ENCODE measurements around the gene RETREG2. TPM values are rescaled to one million over a fixed set of nuclear protein-coding genes. Genes with fewer than 3 reads are reported as not detected.

Gene RETREG2
- 35.0 and 38.2 TPM in 2 replicates for polyA plus RNA-seq (2013)

GRCh38 chr2:219177552-219178376, at the start of gene RETREG2:
RETREG2 (plus strand) TSS chr2:219178275; CDS start chr2:219178353, 78 bp downstream.
- Histone ChIP-seq H3K23ac (ENCODE audit: low read length) (no peak within 1 kb of the TSS), H3K36me3 (ENCODE audit: control insufficient read depth in 1 of 2, insufficient read depth in 2 of 2, low read length in 2 of 2) (peaks cover 42 to 45% of the 10 kb centered on the region in 2 experiments), H3K14ac (ENCODE audit: low read length) (peak within 1 kb of the TSS; percentile 96), H4K12ac (ENCODE audit: low read depth, low read length) (peak within 1 kb of the TSS; percentile 84), H4K8ac (ENCODE audit: low read depth, low read length) (peak within 1 kb of the TSS; percentile 98), H3K4ac (ENCODE audit: low read depth, low read length) (peak within 1 kb of the TSS; percentile 76), H2BK12ac (ENCODE audit: low read length) (no peak within 1 kb of the TSS), H3K4me2 (ENCODE audit: low read length) (peak within 1 kb of the TSS; percentile 99), H3K79me2 (ENCODE audit: control insufficient read depth, insufficient read depth, low read length, poor library complexity) (peaks cover 7% of the 10 kb centered on the region), H3K9me3 (ENCODE audit: insufficient read depth, low read depth, low read length) (no peaks in the 10 kb centered on the region), H3K4me1 (ENCODE audit: control insufficient read depth in 1 of 2, insufficient read depth in 2 of 2, low read length in 2 of 2) (peaks cover 3 to 9% of the 10 kb centered on the region in 2 experiments), H2AK5ac (ENCODE audit: low read length) (peak within 1 kb of the TSS; percentile 50), H3K79me1 (ENCODE audit: low read length) (peaks cover 17% of the 10 kb centered on the region), H2BK5ac (ENCODE audit: low read depth, low read length, poor library complexity) (peak within 1 kb of the TSS; percentile 93), H3K27me3 (ENCODE audit: insufficient read depth, low read length) (no peaks in the 10 kb centered on the region), H2AFZ (ENCODE audit: insufficient read depth, low read length, poor library complexity) (peak within 1 kb of the TSS; percentile 89), H3K27ac (ENCODE audit: low read depth, low read length) (peak within 1 kb of the TSS; percentile 95), H3K9ac (ENCODE audit: low read length) (peak within 1 kb of the TSS; percentile 89), H4K91ac (ENCODE audit: low read depth, low read length) (peak within 1 kb of the TSS; percentile 91), H3K4me3 (ENCODE audit: low read depth, low read length) (peak within 1 kb of the TSS; percentile 99), H2BK120ac (ENCODE audit: insufficient read depth, low read length, poor library complexity) (peak within 1 kb of the TSS; percentile 80), H3K18ac (ENCODE audit: low read length) (peak within 1 kb of the TSS; percentile 92)
- DNase-seq = peak; percentile 85 to 88
- whole genome bisulfite sequencing (ENCODE audit: extremely low coverage, insufficient coverage, insufficient read length) = no CpG with 5 or more reads among the region's 67 CpGs

- Histone ChIP-seq H3K9ac (ENCODE audit: low read length) (no peak overlapping the region), H3K4me3 (ENCODE audit: low read depth, low read length) (no peak overlapping the region), H3K18ac (ENCODE audit: low read length) (no peak overlapping the region), H4K8ac (ENCODE audit: low read depth, low read length) (no peak overlapping the region), H3K79me1 (ENCODE audit: low read length) (no peaks in the 10 kb centered on the region), H3K4me1 (ENCODE audit: control insufficient read depth in 1 of 2, insufficient read depth in 2 of 2, low read length in 2 of 2) (peaks cover 2 to 6% of the 10 kb centered on the region in 2 experiments), H2AK5ac (ENCODE audit: low read length) (no peak overlapping the region), H2BK5ac (ENCODE audit: low read depth, low read length, poor library complexity) (no peak overlapping the region), H3K14ac (ENCODE audit: low read length) (no peak overlapping the region), H3K36me3 (ENCODE audit: control insufficient read depth in 1 of 2, insufficient read depth in 2 of 2, low read length in 2 of 2) (no peaks in the 10 kb centered on the region), H4K12ac (ENCODE audit: low read depth, low read length) (no peak overlapping the region), H3K4me2 (ENCODE audit: low read length) (no peak overlapping the region), H3K27me3 (ENCODE audit: insufficient read depth, low read length) (no peaks in the 10 kb centered on the region), H4K91ac (ENCODE audit: low read depth, low read length) (no peak overlapping the region), H3K23ac (ENCODE audit: low read length) (no peak overlapping the region), H2BK12ac (ENCODE audit: low read length) (no peak overlapping the region), H2AFZ (ENCODE audit: insufficient read depth, low read length, poor library complexity) (no peak overlapping the region), H2BK120ac (ENCODE audit: insufficient read depth, low read length, poor library complexity) (no peak overlapping the region), H3K9me3 (ENCODE audit: insufficient read depth, low read depth, low read length) (no peaks in the 10 kb centered on the region), H3K79me2 (ENCODE audit: control insufficient read depth, insufficient read depth, low read length, poor library complexity) (no peaks in the 10 kb centered on the region), H3K4ac (ENCODE audit: low read depth, low read length) (no peak overlapping the region), H3K27ac (ENCODE audit: low read depth, low read length) (no peak overlapping the region)
- DNase-seq = no peak
- no CpG with 5 or more reads among the region's 7 CpGs for WGBS (ENCODE audit: extremely low coverage, insufficient coverage, insufficient read length)
Measured at GRCh38 chr2:219128396-219128795, 49.7 kb upstream of the RETREG2 start.

GRCh38 chr2:219129589-219129988, 48.5 kb upstream of the RETREG2 start:
- Histone ChIP-seq H3K79me2 (ENCODE audit: control insufficient read depth, insufficient read depth, low read length, poor library complexity) (no peaks in the 10 kb centered on the region), H2AFZ (ENCODE audit: insufficient read depth, low read length, poor library complexity) (no peak overlapping the region), H3K9me3 (ENCODE audit: insufficient read depth, low read depth, low read length) (no peaks in the 10 kb centered on the region), H2AK5ac (ENCODE audit: low read length) (no peak overlapping the region), H2BK120ac (ENCODE audit: insufficient read depth, low read length, poor library complexity) (no peak overlapping the region), H3K4me3 (ENCODE audit: low read depth, low read length) (no peak overlapping the region), H3K79me1 (ENCODE audit: low read length) (no peaks in the 10 kb centered on the region), H3K9ac (ENCODE audit: low read length) (no peak overlapping the region), H3K23ac (ENCODE audit: low read length) (no peak overlapping the region), H3K4ac (ENCODE audit: low read depth, low read length) (no peak overlapping the region), H4K91ac (ENCODE audit: low read depth, low read length) (no peak overlapping the region), H2BK12ac (ENCODE audit: low read length) (no peak overlapping the region), H4K8ac (ENCODE audit: low read depth, low read length) (no peak overlapping the region), H3K27me3 (ENCODE audit: insufficient read depth, low read length) (no peaks in the 10 kb centered on the region), H2BK5ac (ENCODE audit: low read depth, low read length, poor library complexity) (no peak overlapping the region), H4K12ac (ENCODE audit: low read depth, low read length) (no peak overlapping the region), H3K4me1 (ENCODE audit: control insufficient read depth in 1 of 2, insufficient read depth in 2 of 2, low read length in 2 of 2) (peaks cover 2 to 6% of the 10 kb centered on the region in 2 experiments), H3K36me3 (ENCODE audit: control insufficient read depth in 1 of 2, insufficient read depth in 2 of 2, low read length in 2 of 2) (no peaks in the 10 kb centered on the region), H3K4me2 (ENCODE audit: low read length) (no peak overlapping the region), H3K14ac (ENCODE audit: low read length) (no peak overlapping the region), H3K18ac (ENCODE audit: low read length) (no peak overlapping the region), H3K27ac (ENCODE audit: low read depth, low read length) (no peak overlapping the region)
- no CpG with 5 or more reads among the region's 16 CpGs for WGBS (ENCODE audit: extremely low coverage, insufficient coverage, insufficient read length)
- DNase-seq = no peak

- Histone ChIP-seq H3K79me2 (ENCODE audit: control insufficient read depth, insufficient read depth, low read length, poor library complexity) (no peaks in the 10 kb centered on the region), H3K36me3 (ENCODE audit: control insufficient read depth in 1 of 2, insufficient read depth in 2 of 2, low read length in 2 of 2) (no peaks in the 10 kb centered on the region), H2BK120ac (ENCODE audit: insufficient read depth, low read length, poor library complexity) (no peak overlapping the region), H3K4ac (ENCODE audit: low read depth, low read length) (no peak overlapping the region), H4K91ac (ENCODE audit: low read depth, low read length) (no peak overlapping the region), H3K4me3 (ENCODE audit: low read depth, low read length) (no peak overlapping the region), H2BK12ac (ENCODE audit: low read length) (no peak overlapping the region), H3K79me1 (ENCODE audit: low read length) (no peaks in the 10 kb centered on the region), H4K12ac (ENCODE audit: low read depth, low read length) (no peak overlapping the region), H2AK5ac (ENCODE audit: low read length) (no peak overlapping the region), H4K8ac (ENCODE audit: low read depth, low read length) (no peak overlapping the region), H3K9me3 (ENCODE audit: insufficient read depth, low read depth, low read length) (no peaks in the 10 kb centered on the region), H3K14ac (ENCODE audit: low read length) (no peak overlapping the region), H3K27me3 (ENCODE audit: insufficient read depth, low read length) (no peaks in the 10 kb centered on the region), H3K27ac (ENCODE audit: low read depth, low read length) (no peak overlapping the region), H3K18ac (ENCODE audit: low read length) (no peak overlapping the region), H2BK5ac (ENCODE audit: low read depth, low read length, poor library complexity) (no peak overlapping the region), H2AFZ (ENCODE audit: insufficient read depth, low read length, poor library complexity) (no peak overlapping the region), H3K4me2 (ENCODE audit: low read length) (no peak overlapping the region), H3K9ac (ENCODE audit: low read length) (no peak overlapping the region), H3K23ac (ENCODE audit: low read length) (no peak overlapping the region), H3K4me1 (ENCODE audit: control insufficient read depth in 1 of 2, insufficient read depth in 2 of 2, low read length in 2 of 2) (peaks cover 0 to 2% of the 10 kb centered on the region in 2 experiments)
- DNase-seq = no peak
- WGBS (ENCODE audit: extremely low coverage, insufficient coverage, insufficient read length) = no CpG with 5 or more reads among the region's 3 CpGs
Measured at GRCh38 chr2:219131327-219131726, 46.7 kb upstream of the RETREG2 start.
